Tibial nerve (tissue), 4 donors: ENCODE measurements around the gene ANAPC2. TPM values are rescaled to one million over a fixed set of nuclear protein-coding genes. Genes with fewer than 3 reads are reported as not detected.

Source experiments
- DNase-seq, 2 donors: peaks; one replicate each; pipeline ENCODE4 v3.0.0-alpha.2; 2019; ENCODE audit warnings: low spot score in 2 of 2
- H3K27ac ChIP-seq, 4 donors: fragments of 200-600 bp; sonication (generic) in 3 of 4; one replicate each; pipeline ENCODE4 v1.5.1; 2017 to 2019; ENCODE audit warnings: mild to moderate bottlenecking in 1 of 4
- H3K27me3 ChIP-seq, 2 donors: fragments of 200-600 bp; sonication (generic) in 1 of 2; one replicate each; pipeline versions ENCODE4 v1.5.1 to v1.6.0; 2017 to 2019
- H3K36me3 ChIP-seq, 3 donors: fragments of 200-600 bp; sonication (generic); one replicate each; pipeline ENCODE4 v1.5.1; 2018 to 2019
- H3K4me1 ChIP-seq, 4 donors: fragments of 200-600 bp; sonication (generic) in 3 of 4; one replicate each; pipeline ENCODE4 v1.5.1; 2017 to 2019
- H3K4me3 ChIP-seq, 4 donors: fragments of 200-600 bp; sonication (generic) in 3 of 4; one replicate each; pipeline ENCODE4 v1.5.1; 2017 to 2019; ENCODE audit warnings: mild to moderate bottlenecking in 1 of 4, moderate library complexity in 1 of 4
- H3K9me3 ChIP-seq, 4 donors: fragments of 200-600 bp; sonication (generic) in 3 of 4; one replicate each; pipeline ENCODE4 v1.5.1; 2017 to 2019
- EP300 ChIP-seq, 2 donors: sonication (generic); formaldehyde crosslinking; IDR thresholded peaks; one replicate each; pipeline ENCODE4 v1.6.1; 2017; ENCODE audit warnings: antibody characterized with exemption in 2 of 2, mild to moderate bottlenecking in 1 of 2
- POLR2A ChIP-seq, 2 donors: fragments of 450-650 bp; IDR thresholded peaks; one replicate each; pipeline ENCODE4 v1.6.1; 2017; ENCODE audit warnings: antibody characterized with exemption in 2 of 2, mild to moderate bottlenecking in 2 of 2, moderate library complexity in 2 of 2
- WGBS, 2 donors: methylation state at CpG; one replicate each; pipeline ENCODE4 v1.1.5; 2018; 5-methylcytosine and 5-hydroxymethylcytosine counted together
- total RNA-seq, 4 donors: library from RNA; depleted of rRNA; stranded (reverse); fragments of >200 nt; gene quantifications; one replicate each; pipeline ENCODE4 v1.1.0, GENCODE V29; 2016
- TF ChIP-seq, protein P1 (sequence below), 5 experiments: fragments of 200-600 bp in 3 of 5; fragments of 450-650 bp in 2 of 5; sonication (generic) in 3 of 5; IDR thresholded peaks; one replicate each; pipeline ENCODE4 v1.5.1; 2016 to 2019; ENCODE audit warnings: antibody characterized with exemption in 5 of 5, mild to moderate bottlenecking in 3 of 5, moderate library complexity in 2 of 5

The ANAPC2 gene
- total RNA-seq, 4 donors from 2014 or later = 41.6 to 73.0 (median 58.9) TPM

DNA sequence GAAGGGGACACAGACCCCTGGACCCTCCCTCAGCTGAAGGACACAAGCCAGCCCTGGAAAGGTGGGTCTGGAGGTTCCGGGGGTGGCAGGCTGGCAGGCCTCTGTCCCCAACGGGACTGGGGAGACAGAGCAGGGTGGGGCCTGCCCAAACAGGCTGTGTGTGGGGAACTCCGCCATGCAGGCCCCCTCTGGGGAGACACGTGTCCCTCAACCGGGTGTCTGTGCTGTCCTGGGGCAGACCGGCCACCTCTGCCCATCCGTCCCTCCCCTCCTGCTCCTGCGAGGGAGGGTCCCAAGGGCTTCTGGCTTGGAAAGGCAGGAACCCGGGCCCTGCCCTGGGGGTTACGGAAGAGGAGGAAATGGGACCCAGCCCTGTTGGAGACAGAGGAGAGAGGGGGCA is 43.7 kb upstream of the ANAPC2 start:
- 49 to 76% methylated on average over 9 to 10 of the region's 10 CpGs for WGBS, 2 donors
- no peak for DNase-seq

DNA sequence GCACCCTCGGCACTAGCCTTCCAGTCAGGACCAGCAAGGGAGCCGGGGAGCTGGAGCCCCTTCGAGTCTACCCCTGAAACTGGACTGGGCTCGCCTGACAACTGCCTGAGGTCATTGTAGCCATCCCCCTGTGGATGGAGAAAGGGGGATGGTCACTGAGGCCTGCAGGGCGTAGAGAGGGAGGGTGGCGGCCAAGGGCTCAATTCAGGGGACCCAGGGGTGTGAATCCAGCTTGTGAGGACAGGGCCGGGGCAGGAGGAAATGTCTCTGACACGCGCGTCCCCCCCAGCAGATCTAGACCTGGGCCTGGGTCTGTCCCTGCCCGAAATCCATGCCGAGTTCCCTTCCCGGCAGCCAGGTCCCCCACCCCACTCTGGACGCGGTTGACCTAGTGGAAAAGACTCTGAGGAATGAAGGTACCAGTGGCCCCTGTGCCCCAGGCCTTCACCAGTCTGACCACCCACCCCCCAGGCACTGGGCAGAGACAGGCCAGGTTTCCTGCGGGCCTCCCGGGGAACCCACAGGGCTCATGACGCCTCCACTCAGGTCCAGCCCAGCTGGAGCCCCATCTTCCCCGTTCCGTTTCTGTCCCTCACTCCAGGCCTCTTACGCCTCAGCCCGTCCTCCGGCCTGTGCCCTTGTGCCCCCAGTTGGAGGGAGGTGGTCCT is 43.1 kb upstream of the ANAPC2 start:
- H3K27me3 ChIP-seq = peaks cover 0 to 77% of the 10 kb centered on the region in 2 donors
- no peak overlapping the region for H3K4me3 ChIP-seq
- no peak for DNase-seq
- H3K27ac ChIP-seq = no peak overlapping the region
- H3K9me3 ChIP-seq = no peaks in the 10 kb centered on the region
- WGBS, 2 donors = 78 to 85% methylated on average over 18 to 23 of the region's 23 CpGs
- no peaks in the 10 kb centered on the region for H3K36me3 ChIP-seq
- TF ChIP-seq POLR2A (IDR thresholded peaks at IDR 0.05) (no peak), EP300 (IDR thresholded peaks at IDR 0.05) (no peak)
- TF ChIP-seq, protein P1, sequence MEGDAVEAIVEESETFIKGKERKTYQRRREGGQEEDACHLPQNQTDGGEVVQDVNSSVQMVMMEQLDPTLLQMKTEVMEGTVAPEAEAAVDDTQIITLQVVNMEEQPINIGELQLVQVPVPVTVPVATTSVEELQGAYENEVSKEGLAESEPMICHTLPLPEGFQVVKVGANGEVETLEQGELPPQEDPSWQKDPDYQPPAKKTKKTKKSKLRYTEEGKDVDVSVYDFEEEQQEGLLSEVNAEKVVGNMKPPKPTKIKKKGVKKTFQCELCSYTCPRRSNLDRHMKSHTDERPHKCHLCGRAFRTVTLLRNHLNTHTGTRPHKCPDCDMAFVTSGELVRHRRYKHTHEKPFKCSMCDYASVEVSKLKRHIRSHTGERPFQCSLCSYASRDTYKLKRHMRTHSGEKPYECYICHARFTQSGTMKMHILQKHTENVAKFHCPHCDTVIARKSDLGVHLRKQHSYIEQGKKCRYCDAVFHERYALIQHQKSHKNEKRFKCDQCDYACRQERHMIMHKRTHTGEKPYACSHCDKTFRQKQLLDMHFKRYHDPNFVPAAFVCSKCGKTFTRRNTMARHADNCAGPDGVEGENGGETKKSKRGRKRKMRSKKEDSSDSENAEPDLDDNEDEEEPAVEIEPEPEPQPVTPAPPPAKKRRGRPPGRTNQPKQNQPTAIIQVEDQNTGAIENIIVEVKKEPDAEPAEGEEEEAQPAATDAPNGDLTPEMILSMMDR (IDR thresholded peaks at IDR 0.05) = no peak
- peaks cover 0 to 27% (median 15%) of the 10 kb centered on the region in 4 donors for H3K4me1 ChIP-seq

More for the DNA sequence above, 43.7 kb upstream of the ANAPC2 start:
- Histone ChIP-seq H3K27ac (no peak overlapping the region), H3K27me3 (peaks cover 0 to 72% of the 10 kb centered on the region in 2 donors), H3K4me3 (no peak overlapping the region), H3K36me3 (no peaks in the 10 kb centered on the region), H3K4me1 (peaks cover 0 to 29% (median 19%) of the 10 kb centered on the region in 4 donors), H3K9me3 (no peaks in the 10 kb centered on the region)
- TF ChIP-seq EP300 (IDR thresholded peaks at IDR 0.05) (no peak), POLR2A (IDR thresholded peaks at IDR 0.05) (no peak)
- TF ChIP-seq, protein P1 (IDR thresholded peaks at IDR 0.05) = no peak

DNA sequence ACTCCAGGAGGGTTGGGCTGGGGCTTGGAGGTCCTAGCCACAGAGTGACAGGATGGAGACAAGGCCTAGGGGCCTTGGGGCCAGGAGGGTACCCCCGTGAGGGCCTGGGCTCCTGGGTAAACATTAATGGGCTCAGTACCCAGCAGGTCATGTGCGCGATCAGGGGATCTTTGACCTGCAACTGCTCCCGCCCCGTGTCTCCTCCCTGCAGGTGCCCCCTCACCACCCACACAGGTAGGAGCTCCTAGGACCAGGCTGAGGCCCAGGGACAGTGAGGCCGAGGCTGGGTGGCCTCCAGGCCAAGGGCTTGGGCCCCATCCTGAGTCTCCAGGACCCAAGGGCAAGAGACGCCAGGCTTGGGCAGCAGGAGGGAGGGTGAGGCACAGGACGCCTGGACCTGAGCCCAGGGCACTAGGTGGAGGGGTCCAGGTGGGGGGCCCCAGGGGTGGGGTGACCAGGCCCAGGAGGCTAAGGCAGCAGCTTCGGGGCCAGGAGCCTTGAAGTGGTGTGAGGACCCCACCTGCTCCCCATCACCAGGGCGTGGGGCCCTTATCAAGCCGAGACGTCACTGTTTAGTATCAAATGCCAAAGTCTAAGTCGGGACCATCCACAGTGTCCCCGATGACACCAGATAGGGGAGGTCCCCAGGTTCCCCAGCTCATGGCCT is 42.5 kb upstream of the ANAPC2 start, which contains the start of gene SLC34A3:
TSS of gene SLC34A3 (plus strand) at position 197 of the 667 bp plus-strand sequence. CDS start 802 bp downstream, outside the sequence.
- no peak within 1 kb of the TSS for H3K4me3 ChIP-seq

DNA sequence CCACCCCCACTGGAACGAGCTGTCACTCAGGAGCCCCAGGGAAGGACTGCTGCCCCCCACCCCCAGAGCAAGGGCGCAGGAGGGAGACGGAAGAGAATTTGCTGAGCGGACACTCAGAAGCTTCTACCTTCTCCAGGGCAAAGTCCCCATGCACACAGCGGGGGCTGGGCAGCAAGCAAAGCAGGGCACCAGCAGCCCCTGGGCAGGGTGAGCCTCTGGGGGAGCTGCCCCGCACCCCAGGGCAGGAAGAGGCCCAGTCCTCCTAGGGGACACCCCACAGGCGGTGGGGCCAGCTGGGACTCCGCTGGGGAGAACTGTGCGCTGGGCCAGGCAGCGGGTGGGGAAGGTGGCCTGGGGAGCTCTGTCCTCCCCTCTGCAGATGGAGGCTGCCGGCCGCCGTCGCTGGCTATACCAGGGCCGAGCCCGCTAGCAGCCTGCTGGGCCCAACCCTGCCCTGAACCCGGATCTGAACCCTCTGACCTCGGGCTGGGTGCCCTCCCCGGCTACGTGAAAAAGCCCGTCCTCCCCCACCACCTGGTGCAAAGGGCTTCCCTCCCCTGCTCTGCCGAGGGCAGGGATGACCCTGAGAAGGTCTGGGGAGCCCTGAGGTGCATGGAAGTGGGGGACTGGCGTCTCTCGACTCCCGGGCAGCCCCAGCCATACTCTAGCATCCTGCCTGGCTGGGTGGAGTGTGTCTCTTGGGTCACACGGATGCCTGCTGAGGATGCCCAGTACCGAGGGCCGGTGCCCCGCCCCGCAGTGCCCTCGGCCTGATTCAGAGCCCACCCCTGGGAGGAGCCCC is 41.7 kb upstream of the ANAPC2 start:
- WGBS, 2 donors = 39 to 58% methylated on average over 5 to 15 of the region's 31 CpGs
- peaks cover 0 to 14% (median 4%) of the 10 kb centered on the region in 4 donors for H3K4me1 ChIP-seq

More for the DNA sequence above, 42.5 kb upstream of the ANAPC2 start, which contains the start of gene SLC34A3:
- Histone ChIP-seq H3K9me3 (no peaks in the 10 kb centered on the region), H3K36me3 (no peaks in the 10 kb centered on the region), H3K4me1 (peaks cover 0 to 21% (median 8%) of the 10 kb centered on the region in 4 donors), H3K27ac (no peak within 1 kb of the TSS), H3K27me3 (peaks cover 0 to 79% of the 10 kb centered on the region in 2 donors)
- TF ChIP-seq, protein P1 (IDR thresholded peaks at IDR 0.05) = no peak
- TF ChIP-seq EP300 (IDR thresholded peaks at IDR 0.05) (no peak), POLR2A (IDR thresholded peaks at IDR 0.05) (no peak)
- WGBS, 2 donors = 74 to 78% methylated on average over 6 to 13 of the region's 14 CpGs
- no peak for DNase-seq

More for the DNA sequence above, 41.7 kb upstream of the ANAPC2 start:
- Histone ChIP-seq H3K27me3 (peaks cover 0 to 81% of the 10 kb centered on the region in 2 donors), H3K4me3 (no peak overlapping the region), H3K9me3 (no peaks in the 10 kb centered on the region), H3K36me3 (no peaks in the 10 kb centered on the region), H3K27ac (no peak overlapping the region)
- no peak for DNase-seq
- TF ChIP-seq, protein P1 (IDR thresholded peaks at IDR 0.05) = no peak
- TF ChIP-seq POLR2A (IDR thresholded peaks at IDR 0.05) (no peak), EP300 (IDR thresholded peaks at IDR 0.05) (no peak)
